Middle frontal gyrus (tissue), 1 donor: ENCODE data around the gene FRMPD1.

Experiments used
- DNase-seq: peaks from one replicate; pipeline ENCODE4 v3.0.0-alpha.2; 2015; ENCODE audit warnings: low spot score; ENCODE audit errors: extremely low spot score

The FRMPD1 gene

GRCh38 chr9:37625758-37626147, 25.0 kb upstream of the FRMPD1 start:
- no peak for DNase-seq

- no peak for DNase-seq
These were observed 24.0 kb upstream of the FRMPD1 start for GRCh38 chr9:37626708-37627292.

- DNase-seq, result no peak
These were observed 18.3 kb upstream of the FRMPD1 start for GRCh38 chr9:37632479-37632878.

GRCh38 chr9:37635808-37636207, 14.9 kb upstream of the FRMPD1 start:
- no peak for DNase-seq

- no peak for DNase-seq
These were observed 14.0 kb upstream of the FRMPD1 start for GRCh38 chr9:37636511-37637448.

- DNase-seq, result no peak
These were observed 11.5 kb upstream of the FRMPD1 start for GRCh38 chr9:37639109-37639762.

- no peak for DNase-seq
These were observed 10.9 kb upstream of the FRMPD1 start for GRCh38 chr9:37639841-37640240.

- no peak for DNase-seq
These were observed 10.5 kb upstream of the FRMPD1 start for GRCh38 chr9:37640246-37640645.

- no peak for DNase-seq
These were observed 9.4 kb upstream of the FRMPD1 start for GRCh38 chr9:37641331-37641730.

GRCh38 chr9:37643214-37643613, 7.5 kb upstream of the FRMPD1 start:
- no peak for DNase-seq

- no peak for DNase-seq
These were observed 4.7 kb upstream of the FRMPD1 start for GRCh38 chr9:37645903-37646506.

- DNase-seq, result no peak
These were observed 368 bp upstream of the FRMPD1 start for GRCh38 chr9:37650299-37650872.

- DNase-seq, result no peak
These were observed 1.5 kb downstream of the FRMPD1 start for GRCh38 chr9:37652261-37652660.

- DNase-seq, result no peak
These were observed 2.6 kb downstream of the FRMPD1 start for GRCh38 chr9:37653385-37653784.

- DNase-seq, result no peak
These were observed 6.2 kb downstream of the FRMPD1 start for GRCh38 chr9:37656936-37657335.

GRCh38 chr9:37660691-37661090, 9.9 kb downstream of the FRMPD1 start:
- DNase-seq, result no peak

GRCh38 chr9:37663926-37664325, 13.2 kb downstream of the FRMPD1 start:
- DNase-seq, result no peak

- no peak for DNase-seq
These were observed 17.0 kb downstream of the FRMPD1 start for GRCh38 chr9:37667706-37668105.

- DNase-seq, result no peak
These were observed 17.4 kb downstream of the FRMPD1 start for GRCh38 chr9:37668116-37668601.

- no peak for DNase-seq
These were observed 18.5 kb downstream of the FRMPD1 start for GRCh38 chr9:37669232-37669631.

GRCh38 chr9:37675661-37676060, 24.9 kb downstream of the FRMPD1 start:
- no peak for DNase-seq
